PC-9 (cell line): Measurements from ENCODE around the gene CACNA2D1. TPM values are rescaled to one million over a fixed set of nuclear protein-coding genes. Genes with fewer than 3 reads are reported as not detected.
A peak's percentile ranks its signal among the peaks of the same experiment; 100 is the strongest.

Experiments used
- BruUV-seq: library from RNA; stranded (reverse); fragments of 400-500 nt; replicated peaks from 2 replicates; lab custom pipeline; 2021; lab: Mats Ljungman, UMichigan
- CTCF ChIA-PET: fragments of 300-600 bp; sonication (Branson Sonifier 250); formaldehyde crosslinking; loops from one replicate; lab custom pipeline; 2022; ENCODE audit warnings: antibody characterized with exemption; lab: Charles Lee
- POLR2A ChIA-PET: fragments of 300-600 bp; sonication (Branson Sonifier 250); formaldehyde crosslinking; loops from one replicate; lab custom pipeline; 2022; ENCODE audit warnings: antibody characterized with exemption; ENCODE audit not compliant: unreplicated experiment; lab: Charles Lee
- DNase-seq, 2 experiments: peaks; one replicate each; pipeline versions ENCODE4 v3.0.0 to v3.0.0-alpha.2; 2015 to 2022; ENCODE audit warnings: mixed read lengths in 1 of 2
- H2AFZ ChIP-seq: fragments of 200-600 bp; sonication (generic); 2 replicates; pipeline ENCODE4 v1.8.1; 2017; ENCODE audit warnings: antibody characterized with exemption
- H3F3A ChIP-seq: fragments of 200-600 bp; sonication (generic); 2 replicates; pipeline ENCODE4 v1.8.1; 2017; ENCODE audit warnings: antibody characterized with exemption, mild to moderate bottlenecking, low read depth; ENCODE audit not compliant: insufficient read depth
- H3K27ac ChIP-seq: fragments of 200-600 bp; sonication (generic); 2 replicates; pipeline ENCODE4 v1.6.1; 2016; ENCODE audit warnings: mixed run types
- H3K27me3 ChIP-seq: fragments of 200-600 bp; sonication (generic); 2 replicates; pipeline ENCODE4 v1.6.1; 2016; ENCODE audit warnings: low read depth, mixed run types; ENCODE audit not compliant: insufficient read depth
- H3K36me3 ChIP-seq: fragments of 200-600 bp; sonication (generic); 2 replicates; pipeline ENCODE4 v1.6.1; 2016; ENCODE audit warnings: low read depth, mixed run types
- H3K4me1 ChIP-seq: fragments of 200-600 bp; sonication (generic); replicated peaks from 2 replicates; pipeline ENCODE4 v1.6.1; 2016; ENCODE audit warnings: mixed run types; ENCODE audit not compliant: insufficient read depth
- H3K4me2 ChIP-seq: fragments of 200-600 bp; sonication (generic); 2 replicates; pipeline ENCODE4 v1.6.1; 2017; ENCODE audit warnings: mixed run types
- H3K4me3 ChIP-seq: fragments of 200-600 bp; sonication (generic); 2 replicates; pipeline ENCODE4 v1.6.1; 2016; ENCODE audit warnings: mixed run types
- H3K79me2 ChIP-seq: fragments of 200-600 bp; sonication (generic); 2 replicates; pipeline ENCODE4 v1.6.1; 2017; ENCODE audit warnings: low read depth, mixed run types
- H3K9me2 ChIP-seq: fragments of 200-600 bp; sonication (generic); 2 replicates; pipeline ENCODE4 v1.8.1; 2017; ENCODE audit warnings: mild to moderate bottlenecking; ENCODE audit not compliant: insufficient read depth
- H3K9me3 ChIP-seq: fragments of 200-600 bp; sonication (generic); 2 replicates; pipeline ENCODE4 v1.8.1; 2016; ENCODE audit warnings: low read depth; ENCODE audit not compliant: insufficient read depth
- H4K20me1 ChIP-seq: fragments of 200-600 bp; sonication (generic); 2 replicates; pipeline ENCODE4 v1.8.1; 2017; ENCODE audit not compliant: insufficient read depth
- CTCF ChIP-seq: fragments of 200-600 bp; sonication (generic); conservative IDR thresholded peaks from 2 replicates; pipeline ENCODE4 v1.6.1; 2017; ENCODE audit warnings: mixed run types, antibody characterized with exemption, mild to moderate bottlenecking, moderate library complexity
- EZH2 ChIP-seq: fragments of 200-600 bp; sonication (generic); IDR thresholded peaks from 2 replicates; pipeline ENCODE4 v1.8.0; 2017; ENCODE audit warnings: antibody characterized with exemption, low read depth
- intact Hi-C: fragments of 100-400 bp; cut with micrococcal nuclease; formaldehyde crosslinking; loops from one replicate; pipeline ENCODE4 v1.10.0; 2022; ENCODE audit not compliant: unreplicated experiment
- total RNA-seq: library from RNA; stranded (reverse); gene quantifications from 2 replicates; pipeline ENCODE4 v1.2.3, GENCODE V29; 2021

The CACNA2D1 gene
- total RNA-seq, 1 experiment from 2014 or later: 3.2 TPM

- Histone ChIP-seq H3K9me3 (no peaks in the 10 kb centered on the region), H3K9me2 (no peaks in the 10 kb centered on the region; the same call in 1 of the 2 replicates), H3F3A (no peaks in the 10 kb centered on the region), H3K27me3 (no peaks in the 10 kb centered on the region), H3K27ac (no peak overlapping the region), H4K20me1 (no peaks in the 10 kb centered on the region), H3K4me1 (no peaks in the 10 kb centered on the region), H2AFZ (no peak overlapping the region), H3K36me3 (no peaks in the 10 kb centered on the region), H3K4me2 (no peak overlapping the region), H3K79me2 (no peaks in the 10 kb centered on the region), H3K4me3 (no peak overlapping the region)
- BruUV-seq: no TSS peak
- intact Hi-C loops: no loop called here
- ChIA-PET POLR2A (no interaction called here), CTCF (no interaction called here)
- no peak for TF ChIP-seq EZH2
- no peak for TF ChIP-seq CTCF
- no peak for DNase-seq
Observed at GRCh38 chr7:81919494-81919893, 524.1 kb downstream of the CACNA2D1 start.

DNA sequence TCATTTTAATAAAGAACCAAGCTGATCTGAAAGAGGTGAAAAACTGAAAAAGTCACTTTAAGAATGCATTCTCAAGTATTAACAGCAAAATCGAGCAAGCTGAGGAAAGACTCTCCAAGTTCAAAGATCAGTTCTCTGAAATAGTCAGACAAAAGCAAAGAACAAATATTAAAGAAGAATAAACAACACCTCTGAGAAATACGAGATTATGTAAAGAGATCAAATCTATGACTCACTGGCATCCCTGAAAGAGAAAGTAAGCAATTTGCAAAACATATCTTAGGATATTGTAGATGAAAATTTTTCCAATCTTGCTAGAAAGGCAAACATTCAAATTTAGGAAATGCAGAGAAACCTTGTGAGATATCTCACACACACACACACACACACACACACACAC lies 535.4 kb downstream of the CACNA2D1 start:
- no peak overlapping the region for H3K4me3 ChIP-seq
- no peaks in the 10 kb centered on the region for H3K27me3 ChIP-seq
- peaks cover 3% of the 10 kb centered on the region; the same call in 1 of the 2 replicates for H3F3A ChIP-seq
- ChIA-PET POLR2A (interaction anchor here (0.6 to 0.7 kb wide), 2 partner anchors 16 to 142 kb away, joined by 5 read pairs; no protein-coding TSS in a partner anchor), CTCF (no interaction called here)
- H3K9me3 ChIP-seq: no peaks in the 10 kb centered on the region
- TF ChIP-seq CTCF: no peak
- TF ChIP-seq EZH2: no peak
- no peaks in the 10 kb centered on the region for H4K20me1 ChIP-seq
- intact Hi-C loops: no loop called here
- H3K4me1 ChIP-seq: peaks cover 5% of the 10 kb centered on the region
- no peaks in the 10 kb centered on the region for H3K79me2 ChIP-seq
- peak overlapping the region; percentile 26 for H3K4me2 ChIP-seq
- no TSS peak for BruUV-seq
- H3K36me3 ChIP-seq: no peaks in the 10 kb centered on the region
- no peak overlapping the region for H2AFZ ChIP-seq
- H3K27ac ChIP-seq: no peak overlapping the region
- H3K9me2 ChIP-seq: no peaks in the 10 kb centered on the region
- no peak for DNase-seq

DNA sequence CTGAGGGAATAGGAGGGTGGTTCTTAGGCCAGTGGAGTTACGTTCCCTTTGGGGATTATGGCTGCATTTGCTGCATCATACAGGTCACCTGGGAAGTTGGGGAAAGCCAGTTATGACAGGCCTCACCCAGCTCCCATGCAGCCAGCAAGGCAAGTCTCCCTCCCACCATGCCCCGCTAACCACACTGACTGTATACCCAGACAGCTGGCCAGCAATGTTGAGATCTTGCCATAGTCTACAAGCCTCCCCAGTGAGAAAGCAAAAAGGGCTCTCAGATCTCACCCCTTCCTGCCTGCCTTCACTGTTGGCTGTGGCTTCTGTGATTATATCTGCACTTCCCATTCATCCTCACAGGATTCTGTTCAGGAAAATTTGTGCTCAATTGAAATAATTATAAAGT lies 540.5 kb downstream of the CACNA2D1 start:
- no peaks in the 10 kb centered on the region for H3K36me3 ChIP-seq
- H3K4me2 ChIP-seq: no peak overlapping the region
- no peak overlapping the region for H2AFZ ChIP-seq
- no peak for DNase-seq
- H3K4me1 ChIP-seq: peaks cover 3% of the 10 kb centered on the region
- no TSS peak for BruUV-seq
- no peaks in the 10 kb centered on the region for H4K20me1 ChIP-seq
- CTCF ChIA-PET: no interaction called here
- no peaks in the 10 kb centered on the region for H3K9me3 ChIP-seq
- no peaks in the 10 kb centered on the region for H3K27me3 ChIP-seq
- no peaks in the 10 kb centered on the region for H3K9me2 ChIP-seq
- no peak for TF ChIP-seq CTCF
- no peak for TF ChIP-seq EZH2
- intact Hi-C loops: no loop called here
- H3K4me3 ChIP-seq: no peak overlapping the region
- POLR2A ChIA-PET: no interaction called here
- no peak overlapping the region for H3K27ac ChIP-seq
- no peaks in the 10 kb centered on the region for H3K79me2 ChIP-seq
- H3F3A ChIP-seq: peaks cover 2% of the 10 kb centered on the region; the same call in 1 of the 2 replicates
